ENCODE results near the gene CDC40. TPM values are rescaled to one million over a fixed set of nuclear protein-coding genes. Genes with fewer than 3 reads are reported as not detected.

The CDC40 gene
- total RNA-seq, 4 donors from 2014 or later: 16.2 to 19.3 (median 16.5) TPM

DNA sequence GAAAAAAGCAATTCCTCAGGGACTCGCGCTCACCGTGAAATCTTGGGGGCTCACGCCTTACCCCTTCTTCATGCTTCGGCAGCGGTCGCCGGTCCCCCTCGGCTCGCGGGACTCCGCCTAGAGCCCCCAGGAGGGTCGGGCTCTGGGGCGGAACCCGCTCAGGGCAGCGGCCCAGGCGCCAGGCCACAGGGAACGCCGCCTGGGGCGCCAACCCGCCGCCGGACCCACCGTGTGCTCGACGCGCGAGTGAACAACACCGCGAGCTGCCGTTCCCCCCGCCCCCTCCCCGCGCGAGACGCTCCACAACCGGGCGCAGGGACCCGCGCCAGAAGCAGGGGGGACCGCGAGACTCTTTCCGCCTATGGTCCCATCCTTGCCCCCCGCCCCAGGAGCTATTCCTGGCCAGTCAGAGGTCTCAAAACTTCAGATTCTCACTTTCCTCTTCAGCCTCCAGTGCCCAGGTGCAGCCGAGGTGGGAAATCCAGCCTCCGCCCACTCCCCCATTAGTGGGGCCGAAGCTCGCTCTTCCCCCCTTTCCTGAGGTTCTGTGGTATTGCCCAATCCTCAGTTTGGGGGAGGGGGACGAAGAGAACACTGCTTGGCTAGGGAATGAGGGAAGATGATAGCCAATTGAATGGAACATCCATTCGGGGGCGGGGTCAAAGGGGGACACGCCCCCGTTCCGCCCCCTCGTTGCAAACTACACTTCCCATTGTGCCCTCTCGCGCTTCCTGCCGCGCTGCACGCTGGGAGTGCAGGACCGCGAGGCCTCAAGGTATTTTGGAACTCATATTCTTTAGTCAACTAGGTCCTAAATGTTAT is 610 bp upstream of the CDC40 start, which contains the start of gene WASF1:
Gene WASF1, minus strand, starts transcription at position 265 of the 822 bp plus-strand sequence. CDS start 52,069 bp downstream, outside the sequence.
- WGBS, 2 donors: 0 to 1% methylated on average over 47 to 49 of the region's 62 CpGs

DNA sequence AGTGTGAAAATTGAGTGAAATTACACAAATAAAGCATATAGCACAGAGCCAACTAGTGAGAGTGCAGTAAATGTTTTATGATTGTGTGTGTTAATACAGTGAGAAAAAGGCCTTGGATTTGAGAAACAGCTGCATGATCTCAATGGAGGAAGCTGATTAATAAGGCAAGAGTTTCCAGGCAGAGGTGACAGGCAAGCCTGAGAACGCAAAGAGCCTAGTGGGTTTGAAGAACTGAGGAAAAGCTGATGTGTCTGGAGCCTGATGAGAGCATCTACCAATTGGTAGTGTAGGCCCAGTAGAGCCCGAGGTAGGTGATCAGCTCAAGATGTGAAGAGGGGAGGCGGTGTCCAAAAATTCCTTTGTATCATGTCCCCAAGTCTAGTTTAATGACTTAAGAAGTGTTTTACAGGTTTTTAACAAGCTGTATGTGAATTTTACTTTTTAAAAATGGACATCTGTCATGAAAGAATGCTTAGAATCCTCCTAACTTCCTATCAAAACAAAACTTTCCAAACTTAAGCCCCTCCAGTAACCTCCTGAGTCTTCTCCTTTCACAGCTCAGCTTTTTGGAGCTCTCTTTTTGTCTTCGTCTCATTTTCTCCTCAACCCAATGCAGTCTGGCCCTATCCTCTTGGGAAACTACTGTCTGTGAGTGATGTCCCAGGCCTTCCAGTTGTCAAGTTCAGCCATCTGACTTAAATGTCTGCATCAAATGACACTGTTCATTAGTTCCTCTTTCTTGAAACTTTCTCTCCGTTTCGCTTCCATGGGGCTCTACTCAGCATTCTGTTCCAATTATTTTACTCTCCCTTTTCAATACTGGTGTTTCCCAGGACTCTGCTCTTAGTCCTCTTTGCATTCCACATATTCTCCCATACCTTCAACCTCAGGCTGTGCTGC is 1.2 kb downstream of the CDC40 start:
- H3K9me3 ChIP-seq: no peaks in the 10 kb centered on the region
- peaks cover 0 to 57% (median 29%) of the 10 kb centered on the region in 4 donors for H3K4me1 ChIP-seq
- no peaks in the 10 kb centered on the region for H3K27me3 ChIP-seq
- TF ChIP-seq, protein P1, sequence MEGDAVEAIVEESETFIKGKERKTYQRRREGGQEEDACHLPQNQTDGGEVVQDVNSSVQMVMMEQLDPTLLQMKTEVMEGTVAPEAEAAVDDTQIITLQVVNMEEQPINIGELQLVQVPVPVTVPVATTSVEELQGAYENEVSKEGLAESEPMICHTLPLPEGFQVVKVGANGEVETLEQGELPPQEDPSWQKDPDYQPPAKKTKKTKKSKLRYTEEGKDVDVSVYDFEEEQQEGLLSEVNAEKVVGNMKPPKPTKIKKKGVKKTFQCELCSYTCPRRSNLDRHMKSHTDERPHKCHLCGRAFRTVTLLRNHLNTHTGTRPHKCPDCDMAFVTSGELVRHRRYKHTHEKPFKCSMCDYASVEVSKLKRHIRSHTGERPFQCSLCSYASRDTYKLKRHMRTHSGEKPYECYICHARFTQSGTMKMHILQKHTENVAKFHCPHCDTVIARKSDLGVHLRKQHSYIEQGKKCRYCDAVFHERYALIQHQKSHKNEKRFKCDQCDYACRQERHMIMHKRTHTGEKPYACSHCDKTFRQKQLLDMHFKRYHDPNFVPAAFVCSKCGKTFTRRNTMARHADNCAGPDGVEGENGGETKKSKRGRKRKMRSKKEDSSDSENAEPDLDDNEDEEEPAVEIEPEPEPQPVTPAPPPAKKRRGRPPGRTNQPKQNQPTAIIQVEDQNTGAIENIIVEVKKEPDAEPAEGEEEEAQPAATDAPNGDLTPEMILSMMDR (IDR thresholded peaks at IDR 0.05): no peak
- peak overlapping the region; percentile 64 to 97 (median 90) for H3K4me3 ChIP-seq
- no peak for DNase-seq (ENCODE audit: low spot score in 2 of 2)
- no peaks in the 10 kb centered on the region for H3K36me3 ChIP-seq
- peak overlapping the region in 1 of 4 donors; percentile 49 for H3K27ac ChIP-seq
- 51 to 57% methylated on average over 6 of the region's 6 CpGs for WGBS, 2 donors

More for the DNA sequence above, 610 bp upstream of the CDC40 start, which contains the start of gene WASF1:
- DNase-seq (ENCODE audit: low spot score in 2 of 2): peak; percentile 89 to 95
- Histone ChIP-seq H3K27me3 (no peaks in the 10 kb centered on the region), H3K27ac (peak within 1 kb of the TSS; percentile 71 to 84 (median 80)), H3K36me3 (no peaks in the 10 kb centered on the region), H3K9me3 (no peaks in the 10 kb centered on the region), H3K4me3 (peak within 1 kb of the TSS; percentile 64 to 97 (median 90)), H3K4me1 (peaks cover 0 to 45% (median 29%) of the 10 kb centered on the region in 4 donors)
- TF ChIP-seq POLR2A (IDR thresholded peaks at IDR 0.05): peak in 1 of 2 donors; percentile 34
- peak; percentile 82 to 90 for TF ChIP-seq EP300 (IDR thresholded peaks at IDR 0.05)
- TF ChIP-seq, protein P1 (IDR thresholded peaks at IDR 0.05): peak in 1 of 5 experiments; percentile 9

GRCh38 chr6:110183292-110183885 is 3.2 kb downstream of the CDC40 start:
- Histone ChIP-seq H3K36me3 (no peaks in the 10 kb centered on the region), H3K4me1 (peaks cover 0 to 63% (median 32%) of the 10 kb centered on the region in 4 donors), H3K27me3 (no peaks in the 10 kb centered on the region), H3K9me3 (no peaks in the 10 kb centered on the region), H3K27ac (no peak overlapping the region), H3K4me3 (no peak overlapping the region)
- DNase-seq (ENCODE audit: low spot score in 2 of 2): no peak
- TF ChIP-seq, protein P1 (IDR thresholded peaks at IDR 0.05): no peak
- no peak for TF ChIP-seq EP300 (IDR thresholded peaks at IDR 0.05)
- no peak for TF ChIP-seq POLR2A (IDR thresholded peaks at IDR 0.05)
- 73 to 82% methylated on average over 5 of the region's 5 CpGs for WGBS, 2 donors

- WGBS, 2 donors: 90 to 92% methylated on average over 3 of the region's 3 CpGs
- no peaks in the 10 kb centered on the region for H3K36me3 ChIP-seq
- no peak overlapping the region for H3K27ac ChIP-seq
- no peak for DNase-seq (ENCODE audit: low spot score in 2 of 2)
- H3K4me1 ChIP-seq: peaks cover 0 to 75% (median 32%) of the 10 kb centered on the region in 4 donors
- H3K4me3 ChIP-seq: no peak overlapping the region
- no peaks in the 10 kb centered on the region for H3K9me3 ChIP-seq
- H3K27me3 ChIP-seq: no peaks in the 10 kb centered on the region
- TF ChIP-seq, protein P1 (IDR thresholded peaks at IDR 0.05): no peak
Measured at GRCh38 chr6:110185879-110186278, 5.7 kb downstream of the CDC40 start.

All from tibial nerve (tissue), 4 donors.